K562 (cell line): ENCODE results near the gene COX4I2. TPM values are rescaled to one million over a fixed set of nuclear protein-coding genes. Genes with fewer than 3 reads are reported as not detected.

Experiments used
- CBFA2T2 ChIP-seq: fragments of 450-650 bp; conservative IDR thresholded peaks from 2 replicates; pipeline ENCODE4 v1.6.1; 2017; ENCODE audit warnings: mild to moderate bottlenecking
- ESRRA ChIP-seq: fragments of 450-650 bp; IDR thresholded peaks from 2 replicates; pipeline ENCODE4 v1.6.1; 2014; ENCODE audit warnings: low read depth, mild to moderate bottlenecking, moderate library complexity, borderline replicate concordance
- FOS ChIP-seq: IDR thresholded peaks from 3 replicates; pipeline ENCODE4 v1.6.1; 2011; ENCODE audit not compliant: insufficient read length; ENCODE audit errors: extremely low read depth
- HMGXB4 ChIP-seq: sonication (generic); formaldehyde crosslinking; IDR thresholded peaks from 2 replicates; pipeline ENCODE4 v1.8.1; 2023; ENCODE audit warnings: mild to moderate bottlenecking, missing genetic modification reagents
- MAFF ChIP-seq: IDR thresholded peaks from 2 replicates; pipeline ENCODE4 v1.6.1; 2012; ENCODE audit warnings: low read length, improper control_type of control experiment
- MIER1 ChIP-seq: fragments of 450-650 bp; IDR thresholded peaks from 2 replicates; pipeline ENCODE4 v1.6.1; 2016; ENCODE audit warnings: antibody characterized with exemption, mild to moderate bottlenecking, low read depth
- NCOA2 ChIP-seq, 2 experiments: fragments of 450-650 bp; IDR thresholded peaks; 2 replicates each; pipeline ENCODE4 v1.6.1; 2018; ENCODE audit warnings: mild to moderate bottlenecking in 2 of 2, moderate library complexity in 1 of 2; ENCODE audit not compliant: partially characterized antibody in 2 of 2
- PHB ChIP-seq: fragments of 250-450 bp; sonication (Bioruptor Pico); IDR thresholded peaks from 2 replicates; pipeline ENCODE4 v1.5.0; 2021
- PML ChIP-seq: IDR thresholded peaks from 2 replicates; pipeline ENCODE4 v1.6.1; 2012; ENCODE audit warnings: low read length, inconsistent platforms
- PTTG1 ChIP-seq: fragments of 450-650 bp; IDR thresholded peaks from 2 replicates; pipeline ENCODE4 v1.6.1; 2016; ENCODE audit warnings: low read depth, mild to moderate bottlenecking, missing genetic modification characterization, missing compliant biosample characterization
- SAFB2 ChIP-seq: fragments of 200-400 bp; formaldehyde crosslinking; IDR thresholded peaks from 2 replicates; pipeline ENCODE4 v1.6.1; 2018; ENCODE audit warnings: borderline replicate concordance, low read length, low read depth, moderate library complexity; ENCODE audit not compliant: severe bottlenecking
- SAP30 ChIP-seq: fragments of 200-600 bp; sonication (generic); IDR thresholded peaks from 2 replicates; pipeline ENCODE4 v1.6.1; 2012; ENCODE audit warnings: borderline replicate concordance, low read depth, mild to moderate bottlenecking, moderate library complexity, low read length, control low read depth, inconsistent platforms; ENCODE audit not compliant: insufficient read depth, poor library complexity, severe bottlenecking
- ZBTB17 ChIP-seq: fragments of 450-650 bp; formaldehyde crosslinking; IDR thresholded peaks from 2 replicates; pipeline ENCODE4 v1.4.0; 2020; ENCODE audit warnings: mild to moderate bottlenecking
- ZNF444 ChIP-seq: fragments of 250-450 bp; sonication (Bioruptor Pico); IDR thresholded peaks from 2 replicates; pipeline ENCODE4 v1.4.0; 2020; ENCODE audit warnings: mild to moderate bottlenecking, moderate library complexity
- ZNF76 ChIP-seq: fragments of 250-450 bp; sonication (Bioruptor Pico); IDR thresholded peaks from 2 replicates; pipeline ENCODE4 v1.4.0; 2020; ENCODE audit warnings: mild to moderate bottlenecking, moderate library complexity, borderline replicate concordance
- polyA plus RNA-seq, 8 experiments: library from polyadenylated mRNA; depleted of rRNA in 4 of 8; stranded (reverse) in 5 of 8; unstranded in 3 of 8; fragments of >200 nt; fragmentation: Nextera tagmentation in 2 of 8; fragmentation: Illumina TruSeq in 1 of 8; extraction: Ambion mirVana in 2 of 8; extraction: Trizol in 1 of 8; gene quantifications; 2 replicates each; pipeline versions ENCODE4 v1.2.1 to v1.2.3, GENCODE V29; 2011 to 2014; ENCODE audit warnings: inconsistent platforms in 1 of 8, missing spikeins in 1 of 8
- total RNA-seq, 7 experiments: library from RNA; depleted of rRNA in 6 of 7; stranded (reverse); fragments of >200 nt in 6 of 7; fragmentation: Illumina TruSeq in 2 of 7; extraction: Trizol in 2 of 7; gene quantifications; 2 replicates each; pipeline versions ENCODE4 v1.2.1 to v1.2.3, GENCODE V29; 2011 to 2021; ENCODE audit warnings: low replicate concordance in 1 of 7
- TF ChIP-seq, protein P1 (sequence below): fragments of 450-650 bp; IDR thresholded peaks from 2 replicates; pipeline ENCODE4 v1.7.0; 2016; ENCODE audit warnings: borderline replicate concordance
- TF ChIP-seq, protein P2 (sequence below): fragments of 450-650 bp; formaldehyde crosslinking; conservative IDR thresholded peaks from 2 replicates; pipeline ENCODE4 v1.4.0; 2022; ENCODE audit warnings: mild to moderate bottlenecking, missing genetic modification characterization
- TF ChIP-seq, protein P3 (sequence below): conservative IDR thresholded peaks from 2 replicates; pipeline ENCODE4 v1.6.1; 2011; ENCODE audit warnings: low read depth, mild to moderate bottlenecking, low read length; ENCODE audit not compliant: control insufficient read depth

Gene COX4I2
- total and polyA plus RNA-seq, 9 of the 15 experiments (the other 6 are each of a cell fraction or from before 2014, with no cell fraction given), result not detected

GRCh38 chr20:31606804-31607639, 30.7 kb upstream of the COX4I2 start (continued):
- TF ChIP-seq, protein P1, sequence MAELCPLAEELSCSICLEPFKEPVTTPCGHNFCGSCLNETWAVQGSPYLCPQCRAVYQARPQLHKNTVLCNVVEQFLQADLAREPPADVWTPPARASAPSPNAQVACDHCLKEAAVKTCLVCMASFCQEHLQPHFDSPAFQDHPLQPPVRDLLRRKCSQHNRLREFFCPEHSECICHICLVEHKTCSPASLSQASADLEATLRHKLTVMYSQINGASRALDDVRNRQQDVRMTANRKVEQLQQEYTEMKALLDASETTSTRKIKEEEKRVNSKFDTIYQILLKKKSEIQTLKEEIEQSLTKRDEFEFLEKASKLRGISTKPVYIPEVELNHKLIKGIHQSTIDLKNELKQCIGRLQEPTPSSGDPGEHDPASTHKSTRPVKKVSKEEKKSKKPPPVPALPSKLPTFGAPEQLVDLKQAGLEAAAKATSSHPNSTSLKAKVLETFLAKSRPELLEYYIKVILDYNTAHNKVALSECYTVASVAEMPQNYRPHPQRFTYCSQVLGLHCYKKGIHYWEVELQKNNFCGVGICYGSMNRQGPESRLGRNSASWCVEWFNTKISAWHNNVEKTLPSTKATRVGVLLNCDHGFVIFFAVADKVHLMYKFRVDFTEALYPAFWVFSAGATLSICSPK, result no peak
- TF ChIP-seq SAFB2, result no peak
- peak; percentile 85 for TF ChIP-seq SAP30
- TF ChIP-seq CBFA2T2, result peak; percentile 92
- peak; percentile 25; the same call in 1 of the 2 replicates for TF ChIP-seq ZBTB17 (CRISPR knock-in tag)
- no peak for TF ChIP-seq HMGXB4 (CRISPR knock-in tag)
- no peak for TF ChIP-seq NCOA2 (IDR thresholded peaks at IDR 0.05; ENCODE audit: partially characterized antibody in 2 of 2)
- TF ChIP-seq ESRRA, result no peak
- TF ChIP-seq ZNF444 (CRISPR knock-in tag), result 0 out of 2 replicates have a peak, but pooled peaks have one; percentile 42
- TF ChIP-seq PTTG1 (tag), result no peak
- no peak for TF ChIP-seq FOS
- peak; percentile 72; the same call in 1 of the 2 replicates for TF ChIP-seq PML
- TF ChIP-seq MIER1, result no peak
- TF ChIP-seq ZNF76 (CRISPR knock-in tag), result no peak
- TF ChIP-seq, protein P2, sequence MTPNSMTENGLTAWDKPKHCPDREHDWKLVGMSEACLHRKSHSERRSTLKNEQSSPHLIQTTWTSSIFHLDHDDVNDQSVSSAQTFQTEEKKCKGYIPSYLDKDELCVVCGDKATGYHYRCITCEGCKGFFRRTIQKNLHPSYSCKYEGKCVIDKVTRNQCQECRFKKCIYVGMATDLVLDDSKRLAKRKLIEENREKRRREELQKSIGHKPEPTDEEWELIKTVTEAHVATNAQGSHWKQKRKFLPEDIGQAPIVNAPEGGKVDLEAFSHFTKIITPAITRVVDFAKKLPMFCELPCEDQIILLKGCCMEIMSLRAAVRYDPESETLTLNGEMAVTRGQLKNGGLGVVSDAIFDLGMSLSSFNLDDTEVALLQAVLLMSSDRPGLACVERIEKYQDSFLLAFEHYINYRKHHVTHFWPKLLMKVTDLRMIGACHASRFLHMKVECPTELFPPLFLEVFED, result peak; percentile 81; the same call in 1 of the 2 replicates
- TF ChIP-seq, protein P3, sequence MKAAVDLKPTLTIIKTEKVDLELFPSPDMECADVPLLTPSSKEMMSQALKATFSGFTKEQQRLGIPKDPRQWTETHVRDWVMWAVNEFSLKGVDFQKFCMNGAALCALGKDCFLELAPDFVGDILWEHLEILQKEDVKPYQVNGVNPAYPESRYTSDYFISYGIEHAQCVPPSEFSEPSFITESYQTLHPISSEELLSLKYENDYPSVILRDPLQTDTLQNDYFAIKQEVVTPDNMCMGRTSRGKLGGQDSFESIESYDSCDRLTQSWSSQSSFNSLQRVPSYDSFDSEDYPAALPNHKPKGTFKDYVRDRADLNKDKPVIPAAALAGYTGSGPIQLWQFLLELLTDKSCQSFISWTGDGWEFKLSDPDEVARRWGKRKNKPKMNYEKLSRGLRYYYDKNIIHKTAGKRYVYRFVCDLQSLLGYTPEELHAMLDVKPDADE, result peak; percentile 73
- no peak for TF ChIP-seq MAFF
- no peak for TF ChIP-seq PHB (CRISPR knock-in tag)
